ENCODE measurements around the gene CHP1.
"Not testable (repeated sequence)": the region's sequence is repeated elsewhere in the genome, so short reads cannot be mapped to it uniquely, and the experiment has no call there.

CHP1 gene

DNA sequence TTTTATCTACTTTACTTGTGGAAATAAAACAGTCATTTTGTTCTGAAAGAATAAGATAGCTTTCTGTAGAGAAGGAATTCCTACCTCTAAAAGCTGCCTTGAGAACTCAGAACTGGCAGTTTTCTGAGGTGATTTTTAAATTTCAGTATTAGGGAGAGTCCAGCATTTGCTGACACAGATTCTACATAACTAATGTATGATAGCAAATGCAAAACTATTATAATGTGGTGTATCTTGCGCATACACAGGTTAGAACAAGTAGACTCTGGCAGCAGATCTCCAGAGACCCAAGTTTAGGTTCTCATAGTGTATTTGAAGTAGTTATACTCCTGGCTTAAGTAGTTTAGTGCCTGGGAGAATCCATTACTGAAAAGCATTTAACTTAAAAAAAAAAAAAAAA lies 70.5 kb downstream of the CHP1 start:
- DNase-seq: no peak

- no peak for DNase-seq
Measured at GRCh38 chr15:41304149-41304770, 73.2 kb downstream of the CHP1 start.

- no peak for DNase-seq
Measured at GRCh38 chr15:41307679-41308078, 76.6 kb downstream of the CHP1 start.

DNA sequence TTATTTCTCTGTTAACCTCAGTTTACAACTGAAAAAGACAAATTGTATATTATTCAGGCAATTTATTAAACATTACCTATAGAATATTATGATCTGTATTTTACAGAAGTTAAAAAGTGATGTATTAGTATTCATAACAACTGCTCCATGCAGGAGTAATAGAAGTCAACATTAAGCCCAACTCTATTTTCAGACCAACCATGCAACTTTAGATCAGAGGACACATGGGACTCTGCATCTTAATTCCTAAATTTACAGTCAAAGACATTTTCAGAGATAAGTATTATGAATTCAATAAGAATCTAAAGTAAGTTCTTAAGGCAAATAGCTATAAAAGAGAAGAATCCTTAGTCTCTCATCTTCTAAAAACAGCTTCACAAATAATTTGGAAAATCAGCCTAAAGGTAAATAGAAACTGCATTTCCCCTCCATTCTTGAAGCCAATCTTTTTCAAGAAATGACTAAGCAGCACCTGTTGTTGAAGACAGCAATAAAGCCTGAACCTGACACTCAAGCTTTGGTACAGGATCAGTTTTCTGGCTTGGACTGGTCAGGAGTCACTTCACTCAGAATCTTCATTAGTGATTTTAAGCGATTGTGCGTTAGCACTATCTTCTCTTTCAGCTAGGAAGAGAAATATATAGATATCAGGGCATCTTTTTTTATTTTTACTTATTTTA lies 78.3 kb downstream of the CHP1 start:
- no peak for DNase-seq

- DNase-seq: not testable (repeated sequence)
Measured at GRCh38 chr15:41320805-41321330, 89.8 kb downstream of the CHP1 start.

DNA sequence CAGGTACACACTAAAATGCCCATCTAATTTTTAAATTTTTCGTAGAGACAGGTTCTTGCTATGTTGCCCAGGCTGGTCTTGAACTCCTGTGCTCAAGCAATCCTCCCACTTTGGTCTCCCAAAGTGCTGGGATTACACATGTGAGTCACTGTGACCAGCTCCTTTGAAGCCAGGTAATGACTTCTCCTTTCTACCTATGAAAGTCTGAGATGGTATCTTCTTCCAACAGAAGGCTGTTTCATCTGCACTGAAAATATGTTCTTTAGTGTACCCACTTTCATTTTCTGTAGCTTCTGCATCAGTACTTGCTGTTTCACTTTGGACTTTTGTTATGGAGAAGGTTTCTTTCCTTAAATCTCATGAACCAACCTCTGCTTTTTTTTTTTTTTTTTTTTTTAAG lies 92.5 kb downstream of the CHP1 start:
- no peak for DNase-seq

GRCh38 chr15:41331281-41331680 lies 100.2 kb downstream of the CHP1 start:
- DNase-seq: no peak
